ENCODE results near the gene HRH2.

DNA sequence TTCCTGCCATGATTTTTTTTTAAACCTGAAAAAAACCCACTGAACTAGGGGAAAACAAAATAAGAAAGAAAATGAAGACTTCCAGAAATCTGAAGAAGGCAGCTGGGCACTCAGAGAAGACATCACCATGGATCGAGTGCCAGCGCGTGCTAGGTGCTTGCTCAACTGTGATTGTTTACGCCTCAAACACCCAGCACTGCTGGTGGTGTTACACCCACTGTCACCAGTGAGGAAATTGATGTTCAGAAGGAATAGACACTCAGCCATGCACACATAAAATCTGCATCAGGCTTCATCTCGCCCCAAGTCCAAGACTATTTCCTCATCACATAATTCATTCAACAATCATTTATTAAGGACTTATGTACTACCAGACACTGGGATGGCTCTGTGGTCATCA lies 82.1 kb downstream of the HRH2 start:
- TF ChIP-seq, protein P1, sequence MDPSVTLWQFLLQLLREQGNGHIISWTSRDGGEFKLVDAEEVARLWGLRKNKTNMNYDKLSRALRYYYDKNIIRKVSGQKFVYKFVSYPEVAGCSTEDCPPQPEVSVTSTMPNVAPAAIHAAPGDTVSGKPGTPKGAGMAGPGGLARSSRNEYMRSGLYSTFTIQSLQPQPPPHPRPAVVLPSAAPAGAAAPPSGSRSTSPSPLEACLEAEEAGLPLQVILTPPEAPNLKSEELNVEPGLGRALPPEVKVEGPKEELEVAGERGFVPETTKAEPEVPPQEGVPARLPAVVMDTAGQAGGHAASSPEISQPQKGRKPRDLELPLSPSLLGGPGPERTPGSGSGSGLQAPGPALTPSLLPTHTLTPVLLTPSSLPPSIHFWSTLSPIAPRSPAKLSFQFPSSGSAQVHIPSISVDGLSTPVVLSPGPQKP (CRISPR knock-in tag; IDR thresholded peaks at IDR 0.05): no peak
- TF ChIP-seq, protein P2, sequence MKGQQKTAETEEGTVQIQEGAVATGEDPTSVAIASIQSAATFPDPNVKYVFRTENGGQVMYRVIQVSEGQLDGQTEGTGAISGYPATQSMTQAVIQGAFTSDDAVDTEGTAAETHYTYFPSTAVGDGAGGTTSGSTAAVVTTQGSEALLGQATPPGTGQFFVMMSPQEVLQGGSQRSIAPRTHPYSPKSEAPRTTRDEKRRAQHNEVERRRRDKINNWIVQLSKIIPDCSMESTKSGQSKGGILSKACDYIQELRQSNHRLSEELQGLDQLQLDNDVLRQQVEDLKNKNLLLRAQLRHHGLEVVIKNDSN (CRISPR knock-in tag; IDR thresholded peaks at IDR 0.05): no peak
- TF ChIP-seq CBFA2T2 (conservative IDR thresholded peaks at IDR 0.05): no peak
- no peak for TF ChIP-seq FOXK2 (conservative IDR thresholded peaks at IDR 0.05 in 1 of 2, IDR thresholded peaks at IDR 0.05 in 1 of 2; ENCODE audit: low read depth in 2 of 2)
- TF ChIP-seq FOS (IDR thresholded peaks at IDR 0.05; ENCODE audit: extremely low read depth, insufficient read length): no peak
- no peak for TF ChIP-seq ZNF165 (CRISPR knock-in tag; IDR thresholded peaks at IDR 0.05; ENCODE audit: borderline replicate concordance)
- TF ChIP-seq ZNF140 (CRISPR knock-in tag; IDR thresholded peaks at IDR 0.05): no peak
- no peak for TF ChIP-seq POLR2AphosphoS5 (IDR thresholded peaks at IDR 0.05; ENCODE audit: control insufficient read depth, insufficient read depth, low read depth, low read length)
- TF ChIP-seq, protein P3, sequence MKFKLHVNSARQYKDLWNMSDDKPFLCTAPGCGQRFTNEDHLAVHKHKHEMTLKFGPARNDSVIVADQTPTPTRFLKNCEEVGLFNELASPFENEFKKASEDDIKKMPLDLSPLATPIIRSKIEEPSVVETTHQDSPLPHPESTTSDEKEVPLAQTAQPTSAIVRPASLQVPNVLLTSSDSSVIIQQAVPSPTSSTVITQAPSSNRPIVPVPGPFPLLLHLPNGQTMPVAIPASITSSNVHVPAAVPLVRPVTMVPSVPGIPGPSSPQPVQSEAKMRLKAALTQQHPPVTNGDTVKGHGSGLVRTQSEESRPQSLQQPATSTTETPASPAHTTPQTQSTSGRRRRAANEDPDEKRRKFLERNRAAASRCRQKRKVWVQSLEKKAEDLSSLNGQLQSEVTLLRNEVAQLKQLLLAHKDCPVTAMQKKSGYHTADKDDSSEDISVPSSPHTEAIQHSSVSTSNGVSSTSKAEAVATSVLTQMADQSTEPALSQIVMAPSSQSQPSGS (CRISPR knock-in tag; IDR thresholded peaks at IDR 0.05): no peak
- TF ChIP-seq, protein P4, sequence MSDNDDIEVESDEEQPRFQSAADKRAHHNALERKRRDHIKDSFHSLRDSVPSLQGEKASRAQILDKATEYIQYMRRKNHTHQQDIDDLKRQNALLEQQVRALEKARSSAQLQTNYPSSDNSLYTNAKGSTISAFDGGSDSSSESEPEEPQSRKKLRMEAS (CRISPR knock-in tag; IDR thresholded peaks at IDR 0.05): no peak
- TF ChIP-seq ZNF354B (CRISPR knock-in tag; IDR thresholded peaks at IDR 0.05): no peak
- TF ChIP-seq ZNF324 (CRISPR knock-in tag; IDR thresholded peaks at IDR 0.05): no peak
- TF ChIP-seq ZNF589 (CRISPR knock-in tag; IDR thresholded peaks at IDR 0.05; ENCODE audit: low read depth): no peak
- no peak for TF ChIP-seq PML (IDR thresholded peaks at IDR 0.05; ENCODE audit: low read length)
